ENCODE measurements around the gene AGBL4.

DNA sequence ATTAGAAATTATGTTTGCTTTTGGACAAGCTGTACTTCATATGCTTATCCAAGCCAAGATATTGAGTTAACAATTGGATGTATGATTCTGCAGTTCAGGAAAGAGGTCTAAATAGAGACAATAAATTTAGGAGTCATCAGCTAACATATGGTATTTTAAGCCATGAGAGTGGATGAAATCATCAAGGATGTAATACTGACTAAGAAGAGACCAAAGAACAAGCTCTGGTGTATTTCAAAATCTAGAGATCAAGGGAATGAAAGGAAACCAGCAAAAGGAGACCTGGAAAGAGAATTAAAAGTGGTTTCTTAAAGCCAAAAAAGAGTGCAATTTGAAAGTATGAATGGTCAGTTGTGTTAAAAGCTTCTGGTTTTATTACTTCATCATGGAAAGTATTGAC, 1063.4 kb downstream of the AGBL4 start:
- no peak for TF ChIP-seq POLR2AphosphoS5 (IDR thresholded peaks at IDR 0.05)
- TF ChIP-seq, protein P1, sequence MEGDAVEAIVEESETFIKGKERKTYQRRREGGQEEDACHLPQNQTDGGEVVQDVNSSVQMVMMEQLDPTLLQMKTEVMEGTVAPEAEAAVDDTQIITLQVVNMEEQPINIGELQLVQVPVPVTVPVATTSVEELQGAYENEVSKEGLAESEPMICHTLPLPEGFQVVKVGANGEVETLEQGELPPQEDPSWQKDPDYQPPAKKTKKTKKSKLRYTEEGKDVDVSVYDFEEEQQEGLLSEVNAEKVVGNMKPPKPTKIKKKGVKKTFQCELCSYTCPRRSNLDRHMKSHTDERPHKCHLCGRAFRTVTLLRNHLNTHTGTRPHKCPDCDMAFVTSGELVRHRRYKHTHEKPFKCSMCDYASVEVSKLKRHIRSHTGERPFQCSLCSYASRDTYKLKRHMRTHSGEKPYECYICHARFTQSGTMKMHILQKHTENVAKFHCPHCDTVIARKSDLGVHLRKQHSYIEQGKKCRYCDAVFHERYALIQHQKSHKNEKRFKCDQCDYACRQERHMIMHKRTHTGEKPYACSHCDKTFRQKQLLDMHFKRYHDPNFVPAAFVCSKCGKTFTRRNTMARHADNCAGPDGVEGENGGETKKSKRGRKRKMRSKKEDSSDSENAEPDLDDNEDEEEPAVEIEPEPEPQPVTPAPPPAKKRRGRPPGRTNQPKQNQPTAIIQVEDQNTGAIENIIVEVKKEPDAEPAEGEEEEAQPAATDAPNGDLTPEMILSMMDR (IDR thresholded peaks at IDR 0.05) = no peak
- no peak for TF ChIP-seq POLR2A (IDR thresholded peaks at IDR 0.05)
- TF ChIP-seq EP300 (IDR thresholded peaks at IDR 0.05) = no peak
